Activated T-cell treated with anti-CD3 and anti-CD28 coated beads for 48 hours (primary cell): Measurements from ENCODE around the gene CFHR1.

Experiments used
- DNase-seq: peaks from one replicate; pipeline ENCODE4 v3.0.0-alpha.2; 2020; ENCODE audit warnings: low read depth

Gene CFHR1

GRCh38 chr1:196877964-196878363 lies 58.4 kb downstream of the CFHR1 start:
- no peak for DNase-seq
